A549 (cell line): ENCODE results near the gene COL8A1. TPM values are rescaled to one million over a fixed set of nuclear protein-coding genes. Genes with fewer than 3 reads are reported as not detected.

ENCODE experiments used
- ATAC-seq, 2 experiments: fragments of 200-7000 bp in 1 of 2; fragments of >200 bp in 1 of 2; cut with Nextera tagmentation in 1 of 2; cut with Tn5 transposase in 1 of 2; 3 replicates each; pipeline versions ENCODE4 v1.8.0 to v1.9.1; 2018 to 2020; ENCODE audit warnings: mild to moderate bottlenecking in 1 of 2, moderate library complexity in 1 of 2
- CTCF ChIA-PET: fragments of 300-600 bp; sonication (Branson Sonifier 250); formaldehyde crosslinking; extraction: SDS; loops from one replicate; lab custom pipeline; 2021; ENCODE audit warnings: antibody characterized with exemption, inconsistent platforms; lab: Yijun Ruan, JAX
- POLR2A ChIA-PET: fragments of 350-600 bp; formaldehyde crosslinking; extraction: SDS; loops from one replicate; lab custom pipeline; 2021; ENCODE audit warnings: antibody characterized with exemption, inconsistent platforms; lab: Yijun Ruan, JAX
- DNase-seq, 2 experiments: peaks; one replicate each; pipeline versions ENCODE4 v3.0.0 to v3.0.0-alpha.2; 2011 to 2016; ENCODE audit warnings: low read depth in 1 of 2, low spot score in 1 of 2
- FAIRE-seq: peaks from 2 replicates; lab custom pipeline; 2011; peaks lifted over from hg19 to GRCh38; lab: Jason Lieb, UNC
- H3K27ac ChIP-seq, 2 experiments: fragments of >200 bp; sonication (Bioruptor Twin); formaldehyde crosslinking; 3 replicates each; pipeline ENCODE4 v1.5.1; 2016 to 2017
- H3K4me1 ChIP-seq: fragments of >200 bp; sonication (Bioruptor Twin); formaldehyde crosslinking; 3 replicates; pipeline ENCODE4 v1.6.1; 2016
- H3K4me2 ChIP-seq: fragments of >200 bp; sonication (Bioruptor Twin); formaldehyde crosslinking; 3 replicates; pipeline ENCODE4 v1.6.1; 2016
- H3K4me3 ChIP-seq: fragments of >200 bp; sonication (Bioruptor Twin); formaldehyde crosslinking; 3 replicates; pipeline ENCODE4 v1.5.1; 2016
- H3K9me3 ChIP-seq: fragments of >200 bp; sonication (Bioruptor Twin); formaldehyde crosslinking; 3 replicates; pipeline ENCODE4 v1.6.1; 2016
- BHLHE40 ChIP-seq: IDR thresholded peaks from 2 replicates; pipeline ENCODE4 v1.6.1; 2012; ENCODE audit warnings: low read depth, low read length, inconsistent platforms
- CBX2 ChIP-seq: fragments of 200-600 bp; sonication (generic); IDR thresholded peaks from 2 replicates; pipeline ENCODE4 v1.6.1; 2016; ENCODE audit warnings: low read depth, mild to moderate bottlenecking, borderline replicate concordance
- CHD2 ChIP-seq: fragments of 150-350 bp; IDR thresholded peaks from 2 replicates; pipeline ENCODE4 v1.6.1; 2014; ENCODE audit warnings: low read length; ENCODE audit not compliant: partially characterized antibody
- ELK1 ChIP-seq: fragments of 150-350 bp; IDR thresholded peaks from 2 replicates; pipeline ENCODE4 v1.6.1; 2014; ENCODE audit warnings: low read depth, mild to moderate bottlenecking, low read length
- EP300 ChIP-seq, 2 experiments: fragments of >200 bp; sonication (Bioruptor Twin); formaldehyde crosslinking; IDR thresholded peaks; 2 replicates in 1 of 2; 3 replicates in 1 of 2; pipeline ENCODE4 v1.6.1; 2016 to 2017
- FOSL2 ChIP-seq, 2 experiments: fragments of 450-650 bp in 1 of 2; fragments of >200 bp in 1 of 2; sonication (Bioruptor Twin) in 1 of 2; formaldehyde crosslinking; IDR thresholded peaks; 2 replicates each; pipeline versions ENCODE4 v1.5.0 to v1.6.1; 2016 to 2020; ENCODE audit warnings: mild to moderate bottlenecking in 1 of 2, moderate library complexity in 1 of 2
- GATA3 ChIP-seq: IDR thresholded peaks from 2 replicates; pipeline ENCODE4 v1.6.1; 2012; ENCODE audit warnings: borderline replicate concordance
- HOXB13 ChIP-seq: fragments of 250-450 bp; sonication (Bioruptor Pico); IDR thresholded peaks from 2 replicates; pipeline ENCODE4 v1.5.0; 2020; ENCODE audit warnings: low read depth, mild to moderate bottlenecking, moderate library complexity
- KDM5A ChIP-seq: fragments of 200-600 bp; sonication (generic); IDR thresholded peaks from 2 replicates; pipeline ENCODE4 v1.6.1; 2016; ENCODE audit warnings: antibody characterized with exemption, mild to moderate bottlenecking
- MAFK ChIP-seq: fragments of 450-650 bp; IDR thresholded peaks from 2 replicates; pipeline ENCODE4 v1.6.1; 2014; ENCODE audit not compliant: partially characterized antibody
- POLR2A ChIP-seq: IDR thresholded peaks from 2 replicates; pipeline ENCODE4 v1.6.1; 2012; ENCODE audit warnings: mild to moderate bottlenecking, low read length
- REST ChIP-seq: fragments of 200-600 bp; sonication (generic); IDR thresholded peaks from 2 replicates; pipeline ENCODE4 v1.6.1; 2016; ENCODE audit warnings: antibody characterized with exemption, mild to moderate bottlenecking, moderate library complexity
- SMC3 ChIP-seq: fragments of >200 bp; sonication (Bioruptor Twin); formaldehyde crosslinking; IDR thresholded peaks from 3 replicates; pipeline ENCODE4 v1.6.1; 2018; ENCODE audit warnings: inconsistent platforms
- WGBS: methylation state at CpG from one replicate; pipeline ENCODE4 v1.1.6; 2017; ENCODE audit errors: missing lambda C conversion rate; 5-methylcytosine and 5-hydroxymethylcytosine counted together
- polyA plus RNA-seq, 4 experiments: library from polyadenylated mRNA; depleted of rRNA in 3 of 4; stranded (reverse); fragments of >200 nt; fragmentation: RNase III in 1 of 4; extraction: RNeasy Plus Mini Kit Qiagen cat#74134 plus additional on column Dnase treatment in 1 of 4; gene quantifications; 2 replicates in 3 of 4; 3 replicates in 1 of 4; pipeline ENCODE4 v1.2.3, GENCODE V29; 2011 to 2017
- TF ChIP-seq, protein P1 (sequence below): fragments of >200 bp; sonication (Bioruptor Twin); formaldehyde crosslinking; IDR thresholded peaks from 2 replicates; pipeline ENCODE4 v1.6.1; 2016
- TF ChIP-seq, protein P2 (sequence below): IDR thresholded peaks from 2 replicates; pipeline ENCODE4 v1.6.1; 2012; ENCODE audit warnings: low read depth, borderline replicate concordance

The COL8A1 gene
- polyA plus RNA-seq, 2 of the 4 experiments (the other 2 are of a cell fraction): not detected

DNA sequence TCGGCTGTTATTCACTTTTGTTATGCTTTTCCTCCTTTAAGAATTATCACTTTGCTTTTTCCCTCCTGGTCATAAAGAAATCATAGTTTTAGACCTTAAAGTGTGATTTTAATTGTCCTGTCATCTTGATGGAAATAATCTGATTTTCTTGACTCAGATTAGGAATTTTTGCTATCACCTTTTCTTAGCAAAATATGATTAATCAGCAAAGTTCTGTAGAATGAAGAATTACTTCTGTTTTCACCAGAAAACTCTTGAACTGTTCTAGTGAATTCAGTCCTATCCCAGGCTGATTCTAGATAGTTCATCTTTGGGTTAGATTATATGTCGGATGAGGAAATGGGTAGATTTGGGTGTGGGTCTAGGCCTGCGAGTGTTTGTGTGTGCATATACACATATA lies 191.4 kb downstream of the COL8A1 start:
- Histone ChIP-seq H3K9me3 (no peaks in the 10 kb centered on the region), H3K4me2 (no peak overlapping the region), H3K4me3 (no peak overlapping the region), H3K4me1 (peaks cover 9% of the 10 kb centered on the region), H3K27ac (no peak overlapping the region)
- ChIA-PET POLR2A (no interaction called here), CTCF (interaction anchor here (1.0 to 8.4 kb wide), 4 partner anchors 9 to 437 kb away, joined by 3 to 118 read pairs (median 8); no protein-coding TSS in a partner anchor)
- FAIRE-seq (no peak), ATAC-seq (no peak), DNase-seq (no peak)
- WGBS: 85% methylated on average over 3 of the region's 3 CpGs
- peak; percentile 86 for TF ChIP-seq MAFK
- no peak for TF ChIP-seq ELK1
- TF ChIP-seq, protein P1, sequence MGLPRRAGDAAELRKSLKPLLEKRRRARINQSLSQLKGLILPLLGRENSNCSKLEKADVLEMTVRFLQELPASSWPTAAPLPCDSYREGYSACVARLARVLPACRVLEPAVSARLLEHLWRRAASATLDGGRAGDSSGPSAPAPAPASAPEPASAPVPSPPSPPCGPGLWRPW: no peak
- TF ChIP-seq POLR2A: no peak
- TF ChIP-seq, all 56 proteins: peak for 1

DNA sequence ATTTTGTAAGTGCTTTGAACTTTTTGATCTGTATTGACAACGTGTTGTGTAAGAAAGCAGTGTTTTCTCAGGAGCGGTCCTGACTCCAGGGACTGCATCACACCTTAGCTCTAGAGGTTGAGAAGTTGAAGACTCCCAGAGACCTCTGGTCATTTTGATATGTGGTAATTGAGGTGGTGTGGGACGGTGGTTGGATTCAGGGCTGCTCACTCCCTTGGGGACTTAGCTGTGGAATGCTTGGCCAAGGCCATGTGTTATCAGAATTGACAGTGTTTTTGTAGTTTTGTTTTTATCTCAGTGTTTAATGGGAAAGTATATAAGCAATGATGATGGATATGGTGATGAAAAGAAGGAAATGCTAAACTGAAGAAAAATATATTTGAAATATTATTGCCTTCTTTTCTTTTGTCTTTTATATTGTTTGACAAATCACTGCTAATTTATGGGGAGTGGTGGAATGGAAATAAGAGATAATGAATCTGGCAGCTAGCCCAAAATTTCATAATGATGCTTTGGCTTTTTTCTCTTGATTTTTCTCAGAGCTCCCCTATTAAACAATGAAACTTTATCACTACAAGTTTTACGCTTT lies 195.3 kb downstream of the COL8A1 start:
- 84% methylated on average over 4 of the region's 4 CpGs for WGBS

GRCh38 chr3:99834211-99834957 lies 196.0 kb downstream of the COL8A1 start:
- Histone ChIP-seq H3K4me1 (no peaks in the 10 kb centered on the region), H3K9me3 (no peaks in the 10 kb centered on the region), H3K4me2 (no peak overlapping the region), H3K4me3 (no peak overlapping the region), H3K27ac (no peak overlapping the region)
- WGBS: 93% methylated on average over 2 of the region's 2 CpGs
- ChIA-PET POLR2A (interaction anchor here (1.2 kb wide), 1 partner anchor 254 kb away, joined by 3 read pairs; no protein-coding TSS in a partner anchor), CTCF (interaction anchor here (1.0 to 8.4 kb wide), 7 partner anchors 10 to 482 kb away, joined by 3 to 118 read pairs (median 4); partner anchors contain the start of gene CMSS1)
- DNase-seq (no peak), FAIRE-seq (no peak), ATAC-seq (no peak)
- TF ChIP-seq SMC3: no peak
- no peak for TF ChIP-seq GATA3
- no peak for TF ChIP-seq CHD2
- TF ChIP-seq KDM5A: no peak
- no peak for TF ChIP-seq BHLHE40
- no peak for TF ChIP-seq FOSL2 (IDR thresholded peaks at IDR 0.05)
- TF ChIP-seq FOSL2 (CRISPR knock-in tag; IDR thresholded peaks at IDR 0.05): no peak
- no peak for TF ChIP-seq EP300 (IDR thresholded peaks at IDR 0.05)
- TF ChIP-seq HOXB13 (CRISPR knock-in tag): no peak
- TF ChIP-seq, all 56 proteins: peak for 0

More for the DNA sequence above, 195.3 kb downstream of the COL8A1 start:
- FAIRE-seq (no peak), ATAC-seq (no peak), DNase-seq (no peak)
- Histone ChIP-seq H3K4me1 (no peaks in the 10 kb centered on the region), H3K4me2 (no peak overlapping the region), H3K9me3 (no peaks in the 10 kb centered on the region), H3K4me3 (no peak overlapping the region), H3K27ac (no peak overlapping the region)
- POLR2A ChIA-PET: interaction anchor here (1.2 kb wide), 1 partner anchor 255 kb away, joined by 3 read pairs; no protein-coding TSS in a partner anchor
- TF ChIP-seq CBX2: no peak
- CTCF ChIA-PET: interaction anchor here (0.7 to 8.4 kb wide), 8 partner anchors 10 to 484 kb away, joined by 3 to 118 read pairs (median 4); partner anchors contain the start of gene CMSS1

GRCh38 chr3:99836681-99837080 lies 198.3 kb downstream of the COL8A1 start:
- H3K4me2 ChIP-seq: no peak overlapping the region
- WGBS: 78% methylated on average over 3 of the region's 3 CpGs
- H3K27ac ChIP-seq: no peak overlapping the region
- FAIRE-seq (no peak), ATAC-seq (no peak), DNase-seq (no peak)
- H3K4me1 ChIP-seq: no peaks in the 10 kb centered on the region
- H3K9me3 ChIP-seq: no peaks in the 10 kb centered on the region
- TF ChIP-seq, protein P2, sequence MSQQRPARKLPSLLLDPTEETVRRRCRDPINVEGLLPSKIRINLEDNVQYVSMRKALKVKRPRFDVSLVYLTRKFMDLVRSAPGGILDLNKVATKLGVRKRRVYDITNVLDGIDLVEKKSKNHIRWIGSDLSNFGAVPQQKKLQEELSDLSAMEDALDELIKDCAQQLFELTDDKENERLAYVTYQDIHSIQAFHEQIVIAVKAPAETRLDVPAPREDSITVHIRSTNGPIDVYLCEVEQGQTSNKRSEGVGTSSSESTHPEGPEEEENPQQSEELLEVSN: no peak
- no peak for TF ChIP-seq REST
- CTCF ChIA-PET: interaction anchor here (0.8 to 6.2 kb wide), 2 partner anchors 8 to 419 kb away, joined by 3 to 46 read pairs; no protein-coding TSS in a partner anchor
- H3K4me3 ChIP-seq: no peak overlapping the region
- POLR2A ChIA-PET: no interaction called here
